DOHH2 (cell line): ENCODE data around the gene GRWD1.

Experiments used
- EZH2phosphoT487 ChIP-seq: fragments of 200-600 bp; sonication (generic); IDR thresholded peaks from 2 replicates; pipeline ENCODE4 v1.6.1; 2017; ENCODE audit warnings: borderline replicate concordance, mild to moderate bottlenecking, antibody characterized with exemption, low read length, moderate library complexity, mixed read lengths
- TF ChIP-seq, protein P1 (sequence below): fragments of 200-600 bp; sonication (generic); IDR thresholded peaks from one replicate; pipeline ENCODE4 v1.5.1; 2014; ENCODE audit warnings: antibody characterized with exemption, mild to moderate bottlenecking, low read depth, low read length; ENCODE audit not compliant: poor library complexity, severe bottlenecking

DNA sequence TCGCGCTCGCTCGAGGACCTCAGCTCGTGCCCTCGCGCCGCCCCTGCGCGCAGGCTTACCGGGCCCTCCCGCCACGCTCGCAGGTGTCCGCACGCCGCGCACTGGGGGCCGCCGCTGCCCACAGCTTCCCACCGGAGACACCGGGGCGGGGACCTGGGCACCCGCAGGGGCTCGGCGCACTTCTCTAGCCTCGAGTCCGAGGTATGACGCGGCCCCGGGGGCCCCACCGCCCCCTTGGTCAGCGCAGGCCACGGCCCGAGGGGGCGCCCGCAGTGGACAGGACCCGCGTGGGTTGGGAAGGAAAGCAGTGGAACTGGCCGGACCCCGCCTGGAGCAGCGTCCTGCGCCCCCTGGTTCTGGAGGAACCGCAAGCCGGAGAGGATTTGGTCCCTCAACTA lies 2.1 kb upstream of the GRWD1 start:
- TF ChIP-seq, protein P1, sequence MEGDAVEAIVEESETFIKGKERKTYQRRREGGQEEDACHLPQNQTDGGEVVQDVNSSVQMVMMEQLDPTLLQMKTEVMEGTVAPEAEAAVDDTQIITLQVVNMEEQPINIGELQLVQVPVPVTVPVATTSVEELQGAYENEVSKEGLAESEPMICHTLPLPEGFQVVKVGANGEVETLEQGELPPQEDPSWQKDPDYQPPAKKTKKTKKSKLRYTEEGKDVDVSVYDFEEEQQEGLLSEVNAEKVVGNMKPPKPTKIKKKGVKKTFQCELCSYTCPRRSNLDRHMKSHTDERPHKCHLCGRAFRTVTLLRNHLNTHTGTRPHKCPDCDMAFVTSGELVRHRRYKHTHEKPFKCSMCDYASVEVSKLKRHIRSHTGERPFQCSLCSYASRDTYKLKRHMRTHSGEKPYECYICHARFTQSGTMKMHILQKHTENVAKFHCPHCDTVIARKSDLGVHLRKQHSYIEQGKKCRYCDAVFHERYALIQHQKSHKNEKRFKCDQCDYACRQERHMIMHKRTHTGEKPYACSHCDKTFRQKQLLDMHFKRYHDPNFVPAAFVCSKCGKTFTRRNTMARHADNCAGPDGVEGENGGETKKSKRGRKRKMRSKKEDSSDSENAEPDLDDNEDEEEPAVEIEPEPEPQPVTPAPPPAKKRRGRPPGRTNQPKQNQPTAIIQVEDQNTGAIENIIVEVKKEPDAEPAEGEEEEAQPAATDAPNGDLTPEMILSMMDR = no peak
- TF ChIP-seq EZH2phosphoT487 = no peak
